HG02798 (cell line): ENCODE data around the gene CHRNA1.
A peak's percentile ranks its signal among the peaks of the same experiment; 100 is the strongest.

ENCODE experiments used
- ATAC-seq: cut with Tn5 transposase; IDR thresholded peaks from one replicate; pipeline ENCODE4 v1.9.1; 2021; ENCODE audit warnings: mild to moderate bottlenecking; ENCODE audit not compliant: unreplicated experiment, poor library complexity

CHRNA1 gene

DNA sequence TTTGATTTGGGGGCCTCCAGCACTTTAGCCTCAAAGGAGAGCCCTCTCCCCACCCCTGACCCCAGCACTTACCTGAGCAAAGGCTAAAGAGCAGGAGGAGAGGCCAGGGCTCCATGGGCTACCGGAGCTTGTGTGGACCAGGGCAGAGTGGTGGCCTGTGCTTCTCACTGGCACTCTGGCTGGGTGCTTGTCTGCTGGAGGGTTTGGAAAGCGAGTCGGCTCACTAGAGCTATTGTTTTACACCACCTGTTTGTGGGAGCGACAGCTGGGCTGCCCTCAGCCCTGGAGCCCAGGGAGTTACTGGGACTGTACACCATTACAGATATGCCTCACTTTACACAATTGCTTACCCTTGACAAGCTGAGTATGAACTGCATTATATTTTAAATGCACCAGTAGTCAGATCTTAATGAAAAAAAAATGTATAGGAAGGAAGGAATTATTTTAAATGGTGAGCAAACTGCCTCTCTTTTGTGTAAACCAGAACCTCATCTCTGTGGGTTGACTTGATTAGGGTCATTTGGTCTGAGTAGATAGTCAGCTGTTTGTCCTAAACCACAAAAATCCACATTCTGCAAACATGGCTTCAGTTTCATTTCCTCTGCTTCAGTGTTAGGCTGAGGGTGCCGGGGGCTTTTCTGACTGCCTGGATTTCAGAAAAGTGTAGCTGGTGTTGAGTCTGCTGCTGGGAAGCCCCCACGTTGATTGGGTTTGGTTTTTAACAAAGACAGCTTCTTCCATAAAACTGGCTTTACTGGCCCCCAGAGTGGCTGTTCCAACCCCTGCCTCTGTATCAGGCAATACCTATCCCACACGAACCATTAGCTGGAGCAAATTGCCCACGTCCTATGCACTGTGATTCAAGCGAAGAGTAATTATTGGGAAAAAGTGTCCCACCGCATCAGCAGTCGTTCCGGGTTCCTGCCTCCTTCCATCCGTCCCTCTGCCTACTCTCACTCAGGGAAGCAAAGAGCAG, at the start of gene CHRNA1:
CHRNA1 (minus strand) TSS at position 193 of the 976 bp plus-strand sequence; CDS start at position 115, 78 bp downstream.
- peak; percentile 59 for ATAC-seq

DNA sequence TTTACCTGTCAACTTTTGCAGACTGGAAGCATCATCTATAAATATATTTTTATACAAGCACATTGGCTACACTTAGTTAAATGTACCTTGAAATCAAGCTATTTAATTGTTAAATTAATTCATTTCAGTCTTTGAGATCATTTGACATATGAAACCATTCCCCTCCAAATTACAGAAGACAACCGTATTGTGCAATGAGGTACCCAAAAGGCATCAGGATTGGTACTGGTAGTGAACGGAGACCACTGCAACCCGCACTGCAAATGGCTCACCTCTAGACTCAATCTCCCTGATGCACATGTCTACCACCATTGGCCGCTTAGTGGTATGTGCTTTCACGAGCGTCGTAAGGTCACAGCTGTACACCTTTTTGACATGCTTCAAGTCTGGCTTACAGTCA, 47.8 kb upstream of the CHRNA1 start:
- no peak for ATAC-seq

DNA sequence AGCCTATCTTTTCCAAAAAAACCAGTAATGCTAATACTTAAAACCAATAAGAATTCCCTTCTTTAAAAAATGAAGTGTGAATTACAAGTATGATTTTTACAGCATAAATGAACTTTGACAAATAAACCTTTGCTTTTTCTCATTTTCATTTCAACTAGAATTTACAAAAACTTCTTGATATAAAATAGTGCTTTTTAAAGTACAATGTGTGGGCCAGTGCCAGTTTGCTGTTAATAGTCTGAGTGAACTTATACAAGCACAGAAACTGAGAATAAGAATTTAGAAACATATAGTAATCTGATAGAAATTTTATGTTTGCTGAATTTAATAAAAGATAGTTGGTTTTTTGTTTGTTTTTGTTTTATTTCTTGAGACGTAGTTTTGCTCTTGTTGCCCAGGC, 43.7 kb upstream of the CHRNA1 start:
- no peak for ATAC-seq

DNA sequence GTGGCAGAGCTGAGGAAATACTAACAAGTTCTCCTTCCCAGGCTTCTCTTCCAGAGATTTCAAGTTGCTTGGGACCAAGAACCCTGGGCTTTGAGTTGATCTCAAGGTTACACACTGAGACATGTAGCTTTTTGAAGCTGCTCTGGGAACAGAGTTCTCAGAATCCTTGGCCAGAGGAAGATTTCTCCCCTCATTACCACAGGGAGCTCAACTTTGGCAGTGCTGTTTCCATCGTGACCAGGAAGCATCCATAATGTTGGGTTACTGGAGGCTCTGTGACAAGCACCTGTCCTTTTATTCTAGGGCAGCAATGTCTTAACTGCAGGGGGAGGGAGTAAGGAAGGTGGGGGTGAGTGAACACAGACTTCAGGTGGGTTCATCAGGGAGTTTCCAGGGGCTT, 41.5 kb upstream of the CHRNA1 start:
- no peak for ATAC-seq

DNA sequence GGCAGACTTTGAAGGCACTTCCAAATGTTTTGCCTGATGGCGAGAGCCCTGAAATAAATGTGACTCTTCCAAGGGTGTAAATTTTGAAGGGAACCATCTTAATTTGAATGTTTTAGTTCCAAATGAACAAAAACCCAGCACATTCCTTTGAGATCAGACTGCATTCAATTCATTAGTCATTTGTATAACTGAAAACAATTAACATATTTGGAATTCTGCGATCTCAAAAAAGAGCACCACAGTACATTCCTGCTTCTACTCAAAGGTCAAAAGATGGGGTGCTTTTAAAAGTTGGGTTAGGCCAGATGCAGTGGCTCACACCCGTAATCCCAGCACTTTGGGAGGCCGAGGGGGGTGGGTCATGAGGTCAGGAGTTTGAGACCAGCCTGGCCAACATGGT, 38.2 kb upstream of the CHRNA1 start:
- ATAC-seq, result no peak

DNA sequence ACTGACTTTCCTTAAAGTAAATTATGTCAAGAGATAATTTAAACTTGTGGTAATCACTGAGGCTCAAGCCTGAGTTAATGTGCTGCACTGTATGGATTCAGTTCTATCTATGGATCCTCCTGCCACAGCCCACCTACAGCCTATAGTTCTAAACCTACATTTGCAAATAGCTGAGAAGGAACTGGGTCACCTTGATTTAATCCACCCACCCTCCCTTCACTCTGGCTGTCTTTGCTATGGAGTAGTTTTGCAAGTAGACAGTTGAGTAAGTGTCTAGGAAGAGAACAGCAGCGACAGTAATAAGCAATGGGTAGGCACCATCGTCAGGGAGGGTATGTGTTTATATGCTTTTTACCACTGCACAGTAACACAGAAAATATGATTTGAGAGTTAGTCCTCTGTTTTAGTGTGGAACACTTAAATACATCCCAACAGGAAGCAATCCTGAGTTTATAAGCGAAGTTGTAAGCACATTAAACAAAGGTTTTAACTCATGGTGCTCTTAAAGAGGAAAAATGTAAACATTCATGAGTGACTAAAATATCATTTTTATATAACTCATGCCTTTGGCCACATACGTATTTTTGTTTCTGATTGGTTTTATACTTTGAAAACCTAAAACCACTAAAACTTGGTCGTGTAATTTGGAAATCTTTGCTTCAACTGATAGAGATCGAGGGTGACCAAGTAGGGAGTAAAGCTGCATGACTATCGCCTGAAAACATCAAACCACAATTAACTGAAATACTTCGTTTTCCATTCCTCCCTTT, 36.3 kb upstream of the CHRNA1 start:
- no peak for ATAC-seq

DNA sequence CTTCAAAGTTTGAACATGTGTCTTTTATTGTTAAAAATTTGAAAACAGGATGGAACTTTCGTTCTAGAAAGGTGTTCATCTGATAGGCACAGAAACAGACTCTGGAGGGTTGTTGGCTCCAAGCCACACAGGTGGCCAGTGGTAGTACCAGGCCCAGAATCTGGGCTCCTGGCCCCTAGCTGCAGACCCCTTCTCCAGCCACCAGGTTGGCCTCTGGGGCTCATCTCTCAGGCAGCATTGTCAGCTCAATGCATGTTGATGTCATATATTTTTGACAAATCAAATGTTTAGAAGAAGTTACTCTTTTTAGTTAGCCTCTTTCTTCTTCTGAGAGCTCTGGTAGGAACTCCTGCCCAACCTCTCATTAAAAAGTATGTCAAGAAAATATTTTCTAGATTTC, 34.5 kb upstream of the CHRNA1 start:
- no peak for ATAC-seq

DNA sequence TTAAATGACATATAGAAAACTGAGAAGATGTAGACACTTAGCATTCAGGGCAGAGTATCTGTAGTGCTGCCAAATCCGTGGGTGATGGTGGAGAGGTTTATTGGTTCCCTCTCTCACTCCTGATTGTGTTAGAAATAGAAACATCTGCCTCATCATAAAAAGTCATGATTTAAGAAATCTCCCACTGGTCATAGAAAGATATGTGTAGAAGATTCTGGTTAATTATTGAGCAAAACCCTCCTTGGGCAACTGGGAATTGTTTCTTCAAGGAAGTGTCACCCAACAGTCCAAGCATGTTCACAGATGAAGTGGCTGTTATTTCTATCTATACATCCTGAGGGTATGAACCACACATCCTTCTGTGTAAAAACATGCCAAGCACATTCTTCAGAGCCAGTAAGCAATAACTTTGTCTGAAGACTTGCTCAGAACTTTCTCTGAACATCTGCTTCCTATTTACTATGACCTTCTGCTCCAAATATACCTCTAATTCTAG, 33.6 kb upstream of the CHRNA1 start:
- ATAC-seq, result no peak

DNA sequence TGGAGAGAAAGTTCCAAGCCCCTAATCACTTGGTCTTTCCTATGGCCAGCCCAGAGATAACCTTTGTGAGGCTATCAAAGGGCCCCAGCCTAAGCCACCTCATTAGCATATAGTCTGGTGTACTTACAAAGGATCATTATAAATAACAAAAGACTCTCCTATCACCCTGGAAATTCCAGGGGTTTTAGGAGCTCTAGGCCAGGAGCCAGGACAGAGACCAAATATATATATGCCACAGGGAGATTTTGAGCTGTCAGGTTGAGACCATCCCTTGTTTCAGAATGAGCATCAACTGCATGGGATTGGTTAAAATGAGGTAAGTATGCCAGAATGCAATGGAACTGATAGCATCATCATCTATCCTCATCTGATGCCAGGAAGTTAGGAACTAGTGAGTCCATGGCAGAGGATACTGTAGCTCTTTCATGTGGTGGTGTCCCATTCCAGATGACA, 32.1 kb upstream of the CHRNA1 start:
- no peak for ATAC-seq

DNA sequence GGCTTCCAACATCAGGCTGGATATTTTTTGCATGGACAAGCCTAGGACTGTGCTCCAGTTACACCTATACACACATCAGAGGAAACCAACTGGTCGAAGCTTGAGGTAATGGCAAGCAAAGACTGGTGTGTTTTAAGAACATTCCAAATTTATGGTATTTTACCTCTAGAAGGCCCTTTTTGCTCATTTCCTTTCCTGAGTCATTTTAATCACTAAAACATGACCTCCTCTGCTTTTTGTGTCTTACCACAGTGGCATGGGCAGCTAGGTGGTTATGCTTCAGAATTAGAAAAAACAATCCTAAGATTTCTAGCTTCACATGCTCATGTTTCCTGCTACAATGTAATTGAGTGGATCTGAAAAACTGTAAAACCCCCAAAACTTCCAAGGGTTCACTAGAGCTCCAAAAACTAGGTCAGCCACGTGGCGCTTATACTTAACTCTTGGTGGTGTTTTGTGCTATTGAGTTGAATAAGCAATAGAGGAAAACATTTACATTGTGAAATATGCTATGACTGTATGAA, 30.6 kb upstream of the CHRNA1 start:
- no peak for ATAC-seq

DNA sequence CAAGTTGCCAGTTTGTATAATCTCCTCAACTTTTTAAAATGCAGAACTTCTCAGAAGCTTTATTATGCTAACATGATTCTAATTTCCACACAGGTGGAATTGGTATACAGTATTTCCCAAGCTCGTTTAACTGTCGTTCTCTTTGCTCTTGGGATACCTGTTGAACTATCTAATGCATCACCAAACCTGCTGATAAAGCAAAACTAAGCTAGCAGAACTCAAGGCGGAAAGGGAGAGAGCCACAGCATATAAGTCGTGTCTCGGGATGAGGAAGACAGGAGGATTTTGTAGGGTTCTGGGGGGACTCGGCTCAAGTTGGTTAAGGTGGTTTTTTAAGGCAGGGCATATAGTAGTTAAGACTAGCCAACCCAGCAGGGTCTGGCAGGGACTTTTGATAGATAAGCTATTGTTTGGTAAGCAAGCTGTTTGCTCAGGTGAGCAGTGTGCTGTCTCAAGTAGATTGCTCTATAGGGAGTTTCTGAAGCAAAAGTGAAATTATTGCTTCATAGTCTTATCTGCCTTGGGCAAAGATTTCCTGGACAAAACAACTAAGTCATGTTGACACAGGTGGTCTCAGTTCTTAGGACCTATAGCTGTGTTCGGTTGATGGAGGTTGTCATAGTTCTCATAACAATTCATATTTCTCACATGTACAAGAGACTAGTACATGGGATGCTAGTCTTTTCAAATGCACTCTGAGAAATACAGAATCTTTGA, 28.2 kb upstream of the CHRNA1 start:
- ATAC-seq, result no peak

DNA sequence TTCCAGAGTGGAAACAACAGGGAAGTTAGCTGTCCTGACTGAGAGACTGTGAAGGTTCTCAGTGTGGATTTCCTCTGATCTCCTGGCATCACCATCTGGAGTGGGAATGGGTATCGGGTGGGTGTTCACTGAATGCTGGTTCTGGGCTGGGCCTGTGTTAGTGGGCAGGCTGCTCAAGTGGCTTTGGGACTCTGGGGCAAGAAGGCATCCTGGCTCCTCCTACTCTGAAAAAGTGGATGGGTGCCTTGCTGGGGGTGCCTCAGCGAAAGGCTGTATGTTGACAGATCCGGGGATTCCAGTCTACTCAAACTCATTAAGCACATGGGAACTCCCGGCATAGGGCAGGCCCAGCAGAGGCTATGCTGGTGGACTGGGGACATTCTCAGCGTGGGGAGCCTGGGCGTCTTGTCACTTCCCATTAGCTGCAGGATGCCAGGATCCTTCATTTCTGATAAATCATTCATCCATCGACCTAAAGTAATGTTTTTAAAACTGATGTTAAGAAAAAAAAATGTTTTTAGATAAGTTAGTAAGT, 27.5 kb upstream of the CHRNA1 start:
- no peak for ATAC-seq

DNA sequence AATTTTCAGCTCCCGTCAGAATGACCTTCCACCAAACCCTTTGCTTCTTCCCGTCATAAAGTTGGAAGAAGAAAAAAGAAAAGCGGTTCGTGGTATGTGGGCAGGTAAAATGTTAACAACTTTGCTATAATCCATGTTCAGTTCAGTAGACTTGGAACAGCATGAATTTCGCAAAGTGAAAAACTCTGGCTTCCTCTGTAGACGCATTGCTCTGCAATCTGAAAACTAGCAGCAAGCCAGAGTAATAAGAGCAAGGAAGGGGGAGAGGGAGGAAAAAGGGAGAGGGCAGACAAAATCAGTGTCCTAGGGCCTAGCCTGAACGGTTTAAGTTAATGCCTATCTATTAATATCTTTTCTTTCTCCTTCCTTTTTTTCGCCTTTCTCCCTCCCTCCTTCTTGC, 26.7 kb upstream of the CHRNA1 start:
- ATAC-seq, result no peak

DNA sequence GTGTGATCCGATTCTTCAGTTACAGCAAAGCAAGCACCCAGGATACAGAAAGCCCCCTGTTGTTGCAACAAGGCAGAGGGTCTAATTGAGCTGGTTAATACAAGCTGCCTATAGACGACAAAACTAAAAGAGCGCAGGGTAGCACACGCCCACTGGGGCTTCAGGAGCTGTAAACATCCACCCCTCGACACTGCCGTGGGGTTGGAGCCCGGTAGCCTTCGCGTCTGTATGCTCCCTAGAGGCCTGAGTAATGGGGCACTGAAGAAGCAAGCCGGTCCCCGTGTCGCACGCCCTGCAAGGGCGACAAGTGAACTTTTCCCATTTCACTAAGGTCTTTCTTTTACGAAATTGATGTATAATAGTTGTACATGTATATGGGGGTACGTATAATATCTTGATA, 24.7 kb upstream of the CHRNA1 start:
- ATAC-seq, result no peak

DNA sequence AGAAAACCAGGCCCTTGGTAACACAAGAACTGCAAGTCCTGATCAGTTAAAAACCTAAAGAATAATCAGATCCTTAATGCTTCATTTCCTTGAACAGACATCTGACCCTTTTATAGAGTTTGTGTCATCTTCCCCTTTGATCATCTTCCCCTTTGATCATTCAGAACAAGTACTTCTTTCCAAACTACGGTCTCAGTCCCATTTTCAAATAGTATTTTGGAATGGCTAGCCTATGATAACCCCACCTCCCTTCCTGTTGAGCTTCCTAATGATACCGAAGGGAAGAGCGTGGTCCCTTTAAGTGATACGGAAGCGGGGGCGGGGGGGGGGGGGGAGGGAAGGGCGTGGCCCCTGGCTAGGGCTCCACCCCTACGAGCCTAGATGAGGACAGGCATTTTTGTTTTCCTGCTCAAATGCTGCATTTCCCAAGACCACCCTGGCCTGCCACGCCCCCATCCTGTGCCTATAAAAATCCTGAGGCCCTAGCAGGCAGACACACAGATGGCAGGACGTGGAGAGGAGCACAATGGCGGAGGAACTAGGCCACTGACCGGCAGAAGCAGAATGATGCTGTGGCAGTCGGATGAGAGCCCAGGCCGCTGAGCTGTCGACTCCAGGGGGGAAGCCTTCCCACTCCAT, 24.1 kb upstream of the CHRNA1 start:
- no peak for ATAC-seq

DNA sequence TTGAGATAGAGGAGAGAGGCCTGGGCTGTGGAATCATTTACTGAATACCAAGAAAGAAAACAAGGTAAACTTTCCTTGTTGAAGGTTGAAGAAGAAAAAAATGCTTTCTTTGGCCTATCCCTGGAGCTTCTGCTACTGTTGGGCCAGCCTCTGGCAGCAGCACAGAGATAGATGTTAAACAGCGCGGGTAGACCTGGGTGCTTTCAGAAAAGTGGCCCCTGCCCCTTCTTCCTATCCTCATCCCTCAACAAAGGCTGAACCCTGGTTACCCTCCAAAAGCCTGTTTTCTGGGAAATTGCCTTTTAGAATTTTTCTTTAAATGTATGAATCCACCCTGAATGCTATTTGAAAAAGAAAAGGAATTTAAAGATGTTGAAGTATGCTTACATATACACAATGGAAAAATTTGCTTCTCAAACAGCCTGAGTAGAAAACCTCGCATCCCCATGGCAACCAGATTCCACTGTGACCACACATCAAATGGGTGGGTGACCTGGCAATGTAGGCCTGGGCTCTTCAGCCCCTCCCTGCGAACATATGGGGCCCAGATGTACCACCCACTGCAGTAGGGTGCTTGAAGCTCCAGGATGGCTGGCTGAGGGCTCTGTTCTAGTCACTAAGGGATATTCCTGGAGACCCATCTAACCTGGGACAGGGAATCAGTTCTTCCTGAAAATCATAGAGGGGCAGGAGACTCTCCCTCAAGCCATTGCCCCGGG, 23.4 kb upstream of the CHRNA1 start:
- ATAC-seq, result no peak

DNA sequence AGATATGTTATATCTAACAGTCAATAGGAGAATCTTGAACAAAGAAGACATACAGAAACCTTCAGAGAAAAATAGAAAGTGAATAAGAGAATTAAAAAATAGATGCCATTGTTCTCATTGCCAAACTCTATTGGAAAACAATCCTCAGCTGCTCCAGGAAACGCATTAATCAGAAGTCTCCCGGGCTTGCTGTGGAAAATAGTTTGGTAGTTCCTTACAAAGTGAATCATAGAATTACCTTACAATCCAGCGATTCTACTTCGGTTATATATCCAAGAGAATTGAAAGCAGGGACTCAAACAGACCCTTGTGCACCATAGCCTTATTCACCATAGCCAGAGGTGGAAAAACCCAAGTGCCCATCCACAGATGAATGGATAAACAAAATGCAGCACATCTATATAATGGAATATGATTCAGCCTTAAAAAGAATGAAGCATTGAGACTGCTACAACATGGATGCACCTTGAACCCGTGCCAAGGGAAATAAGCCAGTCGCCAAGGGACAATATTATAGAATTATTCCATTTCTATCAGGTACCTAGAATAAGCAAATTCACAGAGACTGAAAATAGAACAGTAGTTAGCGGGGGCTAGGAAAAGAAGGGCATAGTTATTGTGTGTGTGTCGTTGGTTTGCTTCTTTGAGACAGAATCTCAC, 21.9 kb upstream of the CHRNA1 start:
- no peak for ATAC-seq

DNA sequence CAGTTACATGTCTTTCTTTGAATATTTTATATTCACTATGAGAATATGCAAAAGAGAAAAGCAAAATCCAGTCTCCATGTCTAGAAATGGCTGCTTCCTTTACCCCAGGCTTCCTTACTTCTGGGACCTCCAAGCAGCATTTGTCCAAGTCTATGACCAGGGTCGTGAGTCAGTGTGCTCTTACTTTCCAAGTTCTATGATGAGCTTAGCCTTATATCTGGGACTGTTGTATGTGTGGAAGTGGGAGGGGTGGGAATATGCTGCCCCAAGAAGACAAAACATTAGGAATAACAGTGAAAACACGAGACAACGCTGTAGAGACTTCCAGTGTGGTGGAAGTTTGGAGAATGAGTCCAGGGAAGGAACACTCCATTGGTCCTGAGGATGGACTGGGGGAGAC, 21.2 kb upstream of the CHRNA1 start:
- ATAC-seq, result no peak
